SU-DHL-6 (cell line): ENCODE data around the gene STUB1.

Source experiments
- CTCF ChIP-seq: fragments of 200-600 bp; sonication (generic); IDR thresholded peaks from one replicate; pipeline ENCODE4 v1.5.1; 2017; ENCODE audit warnings: antibody characterized with exemption, mild to moderate bottlenecking, low read length, moderate library complexity; ENCODE audit not compliant: insufficient read depth, poor library complexity, severe bottlenecking
- EZH2phosphoT487 ChIP-seq: fragments of 200-600 bp; sonication (generic), shearing (Covaris generic); conservative IDR thresholded peaks from 2 replicates; pipeline ENCODE4 v1.6.1; 2018; ENCODE audit warnings: mild to moderate bottlenecking, antibody characterized with exemption, low read length, moderate library complexity, mixed read lengths

DNA sequence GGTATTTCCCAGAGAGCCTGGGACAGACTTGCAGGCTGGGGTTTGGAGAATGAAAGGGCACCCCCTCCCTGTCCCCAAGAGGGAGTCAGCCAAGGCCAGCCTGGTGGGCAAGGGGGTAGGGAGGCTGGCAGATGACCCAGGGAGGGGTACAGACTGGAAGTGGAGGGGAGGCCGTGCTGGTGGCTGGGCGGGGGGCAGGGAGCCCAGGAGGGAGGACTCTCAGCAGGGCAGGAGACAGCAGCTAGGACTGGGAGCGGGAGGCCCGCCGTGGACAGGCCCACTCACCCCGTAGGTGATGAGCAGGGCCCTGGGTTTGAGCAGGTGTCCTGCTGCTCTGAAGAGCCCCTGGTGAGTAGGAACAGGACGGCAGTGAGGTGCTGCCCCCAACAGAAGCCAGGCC, 45.2 kb upstream of the STUB1 start:
- no peak for TF ChIP-seq CTCF
- TF ChIP-seq EZH2phosphoT487, result no peak
